ENCODE results near the gene ATP8B3. TPM values are rescaled to one million over a fixed set of nuclear protein-coding genes. Genes with fewer than 3 reads are reported as not detected.

ATP8B3 gene
- total and polyA plus RNA-seq, 9 of the 15 experiments (the other 6 are each of a cell fraction or from before 2014, with no cell fraction given): 1.2 to 12.3 (median 3.8) TPM

GRCh38 chr19:1836458-1837221, 24.6 kb upstream of the ATP8B3 start:
- Histone ChIP-seq H3K27ac (ENCODE audit: extremely low read depth, low read depth, low read length) (peak overlapping the region; percentile 72), H3K4me2 (ENCODE audit: insufficient read depth, low read length) (peak overlapping the region; percentile 84), H3K9me3 (replicated peaks; ENCODE audit: control insufficient read depth, insufficient read depth, low read depth, low read length) (no peaks in the 10 kb centered on the region), H3K4me1 (replicated peaks in 1 of 2; ENCODE audit: control insufficient read depth in 2 of 2, insufficient read depth in 2 of 2, low read length in 2 of 2) (peaks cover 49 to 93% of the 10 kb centered on the region in 2 experiments), H3K9me1 (ENCODE audit: control insufficient read depth, insufficient read depth, low read length) (peaks cover 3% of the 10 kb centered on the region), H3K36me3 (ENCODE audit: control insufficient read depth, insufficient read depth, low read length) (peaks cover 51% of the 10 kb centered on the region; the same call in 1 of the 3 replicates), H4K20me1 (replicated peaks; ENCODE audit: control insufficient read depth, insufficient read depth, low read length) (peaks cover 24% of the 10 kb centered on the region), H3K79me2 (ENCODE audit: control insufficient read depth, insufficient read depth, low read length) (peaks cover 95% of the 10 kb centered on the region), H3K9ac (ENCODE audit: insufficient read depth in 1 of 2, low read depth in 2 of 2, low read length in 2 of 2) (peak overlapping the region; percentile 63 to 89), H3K27me3 (ENCODE audit: control insufficient read depth in 2 of 2, insufficient read depth in 2 of 2, low read length in 2 of 2) (no peaks in the 10 kb centered on the region), H2AFZ (ENCODE audit: low read depth, low read length) (no peak overlapping the region), H3K4me3 (peak overlapping the region; percentile 27)
- CTCF ChIA-PET (ENCODE audit: low intra/inter-chr PET ratio): interaction anchor here (0.6 kb wide), 1 partner anchor 60 kb away, joined by 4 read pairs; no protein-coding TSS in a partner anchor
- WGBS (ENCODE audit: insufficient coverage, low coverage, missing lambda C conversion rate): under 1% methylated on average over 26 of the region's 31 CpGs
- FAIRE-seq (peak; percentile 97), DNase-seq (ENCODE audit: extremely low read depth in 1 of 4, low spot score in 3 of 4) (peak; percentile 88 to 95 (median 92)), ATAC-seq (peak; percentile 67)
- in situ Hi-C loops (cut with MboI): no loop called here
- intact Hi-C loops (cut with micrococcal nuclease): no loop called here
- no TSS peak for BruUV-seq (replicated peaks)
- POLR2A ChIA-PET: interaction anchor here (0.6 to 6.6 kb wide), 7 partner anchors 9 to 1201 kb away, joined by 3 to 46 read pairs (median 3); no protein-coding TSS in a partner anchor
- TF ChIP-seq NUFIP1 (IDR thresholded peaks at IDR 0.05; ENCODE audit: partially characterized antibody) (no peak), BACH1 (tag; IDR thresholded peaks at IDR 0.05) (no peak), CLOCK (CRISPR knock-in tag; IDR thresholded peaks at IDR 0.05; ENCODE audit: borderline replicate concordance) (no peak), ZKSCAN8 (CRISPR knock-in tag; IDR thresholded peaks at IDR 0.05) (0 out of 2 replicates have a peak, but pooled peaks have one; percentile 23), HNRNPUL1 (IDR thresholded peaks at IDR 0.05; ENCODE audit: low read length) (no peak), POU5F1 (IDR thresholded peaks at IDR 0.05; ENCODE audit: borderline replicate concordance, low read depth, low read length, partially characterized antibody) (no peak), ZNF589 (CRISPR knock-in tag; IDR thresholded peaks at IDR 0.05; ENCODE audit: low read depth) (no peak), NFYB (IDR thresholded peaks at IDR 0.05; ENCODE audit: extremely low read depth, insufficient read length) (no peak), HNRNPH1 (optimal IDR thresholded peaks at IDR 0.05; ENCODE audit: low read depth, low read length) (no peak), CBX5 (IDR thresholded peaks at IDR 0.05; ENCODE audit: borderline replicate concordance, low read depth) (no peak), CBFA2T2 (conservative IDR thresholded peaks at IDR 0.05) (peak; percentile 97), NCOA2 (IDR thresholded peaks at IDR 0.05; ENCODE audit: partially characterized antibody in 2 of 2) (no peak), TBL1XR1 (IDR thresholded peaks at IDR 0.05; ENCODE audit: low read length in 2 of 2) (peak; percentile 36 to 87; a peak in 2 of 4 replicates), CREB3L1 (IDR thresholded peaks at IDR 0.05; ENCODE audit: borderline replicate concordance, low read depth) (no peak; the same call in 1 of the 2 replicates)
- TF ChIP-seq, protein P1, sequence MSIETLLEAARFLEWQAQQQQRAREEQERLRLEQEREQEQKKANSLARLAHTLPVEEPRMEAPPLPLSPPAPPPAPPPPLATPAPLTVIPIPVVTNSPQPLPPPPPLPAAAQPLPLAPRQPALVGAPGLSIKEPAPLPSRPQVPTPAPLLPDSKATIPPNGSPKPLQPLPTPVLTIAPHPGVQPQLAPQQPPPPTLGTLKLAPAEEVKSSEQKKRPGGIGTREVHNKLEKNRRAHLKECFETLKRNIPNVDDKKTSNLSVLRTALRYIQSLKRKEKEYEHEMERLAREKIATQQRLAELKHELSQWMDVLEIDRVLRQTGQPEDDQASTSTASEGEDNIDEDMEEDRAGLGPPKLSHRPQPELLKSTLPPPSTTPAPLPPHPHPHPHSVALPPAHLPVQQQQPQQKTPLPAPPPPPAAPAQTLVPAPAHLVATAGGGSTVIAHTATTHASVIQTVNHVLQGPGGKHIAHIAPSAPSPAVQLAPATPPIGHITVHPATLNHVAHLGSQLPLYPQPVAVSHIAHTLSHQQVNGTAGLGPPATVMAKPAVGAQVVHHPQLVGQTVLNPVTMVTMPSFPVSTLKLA (conservative IDR thresholded peaks at IDR 0.05): peak in 1 of 2 experiments; percentile 73; a peak in 2 of 4 replicates
